Measurements from ENCODE around the gene LRCH1.

The LRCH1 gene

DNA sequence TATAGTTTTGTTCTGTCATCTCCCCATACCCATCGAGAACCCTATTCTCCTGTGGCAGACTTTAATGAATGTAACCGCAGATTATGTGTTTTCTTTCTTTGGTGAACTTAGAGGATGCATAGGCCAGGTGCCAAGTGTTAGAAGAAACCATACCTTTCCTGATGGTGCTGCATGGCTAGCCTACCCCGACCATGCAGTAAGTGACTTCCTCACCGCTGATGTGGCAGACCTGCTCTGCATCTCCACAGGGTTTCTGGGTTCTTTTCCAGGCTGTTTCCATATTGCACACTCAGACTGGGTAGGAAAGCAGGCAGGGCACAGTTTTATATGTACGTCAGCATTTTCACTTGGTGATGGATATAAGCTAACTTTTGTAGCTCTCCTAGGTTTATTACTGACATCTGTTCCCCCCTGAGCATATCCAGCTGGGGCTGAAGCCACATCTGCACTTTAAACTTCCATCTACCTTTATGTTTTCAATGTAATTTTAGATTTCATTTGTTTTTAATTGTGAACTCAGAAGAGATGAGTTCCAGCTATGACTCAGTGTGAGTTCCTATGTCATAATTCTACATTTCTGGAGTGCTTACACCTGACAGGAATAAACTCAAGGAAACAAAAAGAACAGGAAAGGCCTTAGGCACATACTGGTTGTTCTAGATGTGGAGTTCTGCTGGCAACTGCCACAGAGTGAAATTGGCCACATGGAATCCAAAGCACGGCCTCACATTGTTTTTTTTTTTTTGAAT is 42.3 kb downstream of the LRCH1 start:
- DNase-seq, result no peak

DNA sequence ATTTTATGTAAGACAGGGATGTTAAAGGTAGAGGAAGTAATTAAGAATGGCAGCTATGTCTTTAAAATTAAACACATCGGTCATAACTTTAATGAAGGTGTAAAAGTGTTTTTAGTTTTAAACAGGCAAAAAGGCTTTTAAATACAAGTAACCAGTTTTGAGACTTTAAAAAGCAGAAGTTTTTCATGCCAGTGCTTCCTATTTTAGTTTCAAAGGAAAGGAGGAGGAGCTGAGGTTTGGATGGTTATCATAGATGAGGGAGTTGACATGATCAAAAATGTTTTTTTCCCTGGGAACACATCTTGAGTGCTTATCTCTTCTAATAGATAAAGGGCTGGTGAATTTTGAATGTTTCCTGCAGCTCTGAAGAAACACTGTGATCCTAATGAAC is 42.9 kb downstream of the LRCH1 start:
- DNase-seq, result no peak

DNA sequence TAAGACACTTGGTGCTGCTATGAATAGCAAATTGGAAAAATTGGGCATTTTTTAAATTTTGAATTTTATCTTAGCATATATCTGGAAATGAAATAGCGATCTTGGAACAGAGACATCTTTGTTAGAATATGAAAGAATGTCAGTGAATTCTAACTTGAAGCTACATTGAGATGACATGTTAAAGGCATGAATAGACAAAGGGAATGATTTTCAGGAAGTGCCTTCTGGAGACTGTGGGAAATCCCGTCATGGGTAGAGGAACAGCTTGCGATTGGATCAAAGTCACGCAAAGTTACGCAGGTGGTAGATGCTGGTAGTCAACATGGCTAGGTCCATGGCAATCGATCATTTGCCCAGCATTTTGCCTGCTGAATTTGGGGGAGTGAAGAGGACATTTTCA is 43.5 kb downstream of the LRCH1 start:
- no peak for DNase-seq

DNA sequence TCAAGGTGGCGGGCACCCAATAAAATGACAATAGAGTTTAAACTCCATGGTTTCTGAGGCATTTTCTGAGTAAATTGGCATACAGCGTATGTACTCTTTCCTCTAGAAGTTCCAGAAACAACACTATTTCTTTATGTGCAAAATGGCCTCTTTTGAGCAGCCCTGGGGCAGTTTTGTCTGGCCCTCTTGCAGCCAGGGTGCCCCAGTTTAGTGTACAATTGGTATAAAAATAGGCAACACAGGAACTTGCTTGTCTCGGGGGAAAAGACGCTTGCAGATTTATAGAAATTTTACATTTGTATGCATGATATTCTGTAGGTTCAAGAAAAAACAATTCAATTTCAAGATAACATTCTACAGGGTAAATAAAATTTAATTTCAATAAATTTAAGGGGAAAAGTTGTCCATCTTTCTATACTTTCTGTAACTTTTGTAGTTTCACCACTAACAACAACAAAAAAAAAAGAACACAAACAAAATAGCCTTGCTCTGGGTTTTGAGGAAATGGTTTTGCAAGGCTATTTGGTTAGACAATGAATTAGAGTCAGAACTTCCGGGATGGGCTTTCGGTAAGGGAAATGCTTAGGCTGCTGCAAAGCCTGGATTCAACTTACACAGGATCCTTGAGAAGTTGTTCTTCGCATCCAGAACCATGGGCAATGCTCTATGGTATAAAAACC is 45.3 kb downstream of the LRCH1 start:
- no peak for DNase-seq

DNA sequence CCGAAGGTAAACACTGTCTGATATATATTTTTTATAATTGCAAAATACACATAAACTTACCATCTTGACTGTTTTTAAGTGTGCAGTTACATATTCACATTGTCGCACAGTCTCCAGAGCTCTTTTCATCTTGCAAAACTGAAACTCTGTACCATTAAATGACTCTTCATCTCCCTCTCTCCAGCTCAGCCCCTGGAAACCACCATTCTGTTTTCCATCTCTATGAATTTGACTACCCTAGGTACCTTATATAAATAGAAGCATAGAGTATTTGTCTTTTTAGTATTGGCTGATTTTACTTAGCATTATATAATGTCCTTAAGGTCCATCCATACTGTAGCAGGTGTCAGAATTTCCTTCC is 45.8 kb downstream of the LRCH1 start:
- DNase-seq, result no peak

DNA sequence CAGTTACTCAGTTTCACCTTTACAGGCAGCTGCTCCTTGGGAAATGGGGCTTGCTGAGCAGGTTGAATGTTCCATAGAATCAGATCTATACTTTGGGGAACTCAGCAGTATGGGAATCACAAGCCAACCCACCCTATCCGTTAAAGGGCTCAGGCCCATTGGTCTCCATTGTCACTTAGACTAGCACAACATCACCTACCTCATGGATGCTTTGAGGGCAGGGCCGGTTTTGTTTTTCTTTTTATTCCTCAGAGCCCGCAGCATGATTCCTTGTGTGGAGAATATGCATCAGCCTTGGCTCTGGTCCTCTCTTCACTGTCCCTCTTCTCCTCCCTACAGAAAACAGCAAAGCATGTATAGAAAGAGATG is 48.0 kb downstream of the LRCH1 start:
- DNase-seq, result no peak

DNA sequence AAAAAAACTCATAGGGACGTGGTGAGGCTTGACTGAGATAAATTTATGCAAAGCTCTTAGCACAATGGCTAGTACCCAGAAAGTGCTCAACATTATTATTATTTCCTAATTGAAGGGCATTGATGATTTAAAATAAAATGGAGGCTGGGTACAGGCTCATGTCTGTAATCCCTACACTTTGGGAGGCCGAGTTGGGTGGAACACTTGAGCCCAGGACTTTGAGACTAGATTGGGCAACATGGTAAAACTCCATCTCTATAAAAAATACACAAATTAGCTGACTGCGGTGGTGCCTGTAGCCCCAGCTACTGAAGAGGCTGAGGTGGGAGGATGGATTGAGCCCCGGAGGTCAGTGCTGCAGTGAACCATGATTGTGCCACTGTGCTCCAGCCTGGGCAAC is 49.6 kb downstream of the LRCH1 start:
- DNase-seq, result no peak

DNA sequence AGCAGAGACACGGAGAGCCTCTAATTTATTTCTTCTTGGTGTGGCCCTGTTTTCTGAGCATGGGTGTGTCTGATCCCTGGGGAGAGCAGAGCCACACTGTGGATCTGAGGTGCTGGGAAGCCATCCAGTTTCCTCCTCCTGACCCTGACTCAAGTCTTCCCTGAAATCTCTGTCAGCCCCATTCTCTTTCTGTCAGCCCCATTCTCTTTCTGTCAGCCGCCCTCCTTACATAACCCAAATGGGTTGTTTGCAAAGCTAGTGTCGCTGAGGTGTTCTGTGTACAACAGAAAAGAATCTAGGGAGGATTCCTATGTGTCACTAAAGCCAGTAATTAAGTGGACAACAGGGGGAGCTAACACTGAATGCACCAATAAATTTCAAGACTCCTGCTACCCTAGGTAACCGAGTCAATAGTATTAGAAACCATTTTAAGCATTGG is 50.2 kb downstream of the LRCH1 start:
- DNase-seq, result no peak

DNA sequence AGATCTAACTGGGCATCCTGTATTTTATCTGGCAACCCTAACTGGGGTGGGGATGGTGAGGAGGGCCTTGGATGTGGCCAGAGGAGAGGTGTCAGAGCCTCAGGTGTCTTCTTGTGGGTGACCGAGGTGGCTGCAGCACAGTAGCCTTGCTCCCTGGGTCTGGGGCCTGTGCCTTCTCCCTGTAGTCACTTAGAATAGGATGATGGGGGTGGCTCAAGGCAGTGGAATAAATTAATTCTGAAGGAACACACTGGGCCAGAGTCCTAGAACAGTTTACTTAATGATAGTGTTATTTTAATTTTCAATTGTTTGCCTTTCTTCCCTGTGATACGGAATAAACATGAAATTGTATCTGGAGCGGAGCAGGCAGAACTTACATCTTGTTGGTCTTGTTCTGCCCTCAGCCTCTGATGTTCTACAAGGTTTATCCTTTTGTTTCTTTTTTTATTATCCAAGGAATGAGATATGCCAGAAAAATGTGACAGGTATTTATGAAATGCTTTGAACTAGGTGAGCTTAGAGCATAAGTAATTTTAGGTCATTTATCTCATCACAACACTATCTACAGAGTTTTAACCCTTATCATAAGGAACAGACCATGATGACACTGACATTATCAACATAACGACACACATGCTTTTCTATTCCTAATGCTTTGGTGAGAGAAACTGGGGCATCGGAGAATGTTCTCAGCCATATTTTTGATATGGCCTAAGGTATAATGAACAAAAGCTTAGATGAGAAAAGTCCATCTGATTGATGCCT is 51.4 kb downstream of the LRCH1 start:
- DNase-seq, result no peak

DNA sequence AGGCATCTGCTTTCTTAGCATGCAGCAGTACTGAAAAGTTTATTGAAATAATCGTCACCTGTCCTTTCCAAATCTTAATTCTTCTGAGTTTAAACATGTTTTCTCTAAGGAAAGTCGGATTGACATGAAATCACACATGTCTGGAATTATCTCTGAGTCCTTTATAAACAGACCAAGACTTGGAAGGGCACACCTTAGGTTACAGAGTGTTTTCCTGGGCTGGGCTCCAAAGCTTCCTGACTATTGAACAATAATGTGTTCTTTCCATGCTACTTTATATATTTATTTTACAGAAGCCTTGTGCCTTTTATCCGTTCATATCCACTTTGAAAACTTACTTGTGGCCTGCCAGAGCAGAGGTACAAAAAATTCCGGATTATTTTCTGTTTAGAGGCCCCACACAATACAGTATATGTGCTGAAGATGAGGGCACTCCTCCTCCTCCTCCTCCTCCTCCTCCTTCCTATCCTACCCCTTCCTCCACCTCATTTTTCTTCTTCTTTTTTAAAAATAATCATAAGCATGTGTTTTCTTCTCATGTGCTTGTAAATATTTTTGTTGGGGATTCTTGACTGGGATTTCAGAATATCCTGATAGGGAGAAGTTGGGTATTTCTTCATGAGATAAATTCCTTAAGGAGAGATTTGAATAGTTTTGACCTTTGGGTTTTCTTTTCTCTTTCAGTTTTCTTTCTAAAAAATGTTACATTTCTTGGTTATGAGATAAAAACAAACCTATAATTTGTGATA is 52.3 kb downstream of the LRCH1 start:
- no peak for DNase-seq

DNA sequence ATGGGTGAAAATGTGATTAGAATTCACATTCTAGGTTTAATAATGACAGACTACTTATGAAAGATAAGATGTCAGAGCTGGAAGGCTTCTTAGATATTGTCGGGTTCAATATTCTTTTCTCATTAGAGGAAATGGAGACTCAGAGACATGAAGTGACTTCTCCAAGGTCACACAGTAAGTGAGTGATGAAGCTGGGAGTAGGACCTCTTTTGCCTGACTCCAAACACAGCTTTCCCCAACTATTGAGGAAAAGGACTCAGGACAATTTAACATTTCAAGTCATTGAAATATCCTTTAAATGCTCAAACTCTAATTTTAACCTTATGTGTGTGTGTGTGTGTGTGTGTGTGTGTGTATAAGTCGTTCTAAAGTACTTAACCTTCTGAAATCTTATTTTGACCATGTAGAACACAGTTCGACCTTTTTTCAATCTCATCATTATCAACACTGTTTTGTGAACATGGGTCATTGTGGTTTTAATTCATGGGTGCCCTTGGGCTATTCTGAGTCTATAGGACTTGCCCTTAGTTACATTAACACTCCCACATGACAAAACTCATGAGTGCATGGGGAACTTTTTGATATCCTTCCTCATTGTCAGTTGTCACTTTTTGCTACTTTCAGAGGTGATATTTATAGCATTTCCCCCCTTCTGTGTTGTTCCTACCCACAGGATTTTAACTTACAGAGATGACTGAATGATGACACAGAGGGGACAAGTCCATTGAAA is 53.0 kb downstream of the LRCH1 start:
- DNase-seq, result no peak

DNA sequence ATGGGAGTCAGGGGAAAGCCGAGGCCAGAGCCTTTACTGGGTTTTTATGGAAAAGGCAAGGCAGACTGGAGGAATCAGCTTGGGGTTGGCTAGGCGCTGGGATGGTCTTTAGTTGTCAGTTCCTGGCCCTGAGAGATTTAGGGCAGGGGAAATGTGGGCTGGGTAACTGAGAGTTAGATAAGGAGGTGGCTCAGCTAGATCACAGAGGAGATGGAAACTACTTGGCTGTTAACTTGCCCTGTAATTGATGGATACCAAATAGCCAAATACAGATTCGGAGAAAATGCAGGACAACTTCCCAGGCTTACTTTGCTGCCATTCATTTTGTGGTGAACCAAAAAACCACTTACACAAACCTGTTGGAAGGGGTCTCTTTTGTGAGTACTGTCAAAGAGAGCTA is 54.0 kb downstream of the LRCH1 start:
- DNase-seq, result no peak

DNA sequence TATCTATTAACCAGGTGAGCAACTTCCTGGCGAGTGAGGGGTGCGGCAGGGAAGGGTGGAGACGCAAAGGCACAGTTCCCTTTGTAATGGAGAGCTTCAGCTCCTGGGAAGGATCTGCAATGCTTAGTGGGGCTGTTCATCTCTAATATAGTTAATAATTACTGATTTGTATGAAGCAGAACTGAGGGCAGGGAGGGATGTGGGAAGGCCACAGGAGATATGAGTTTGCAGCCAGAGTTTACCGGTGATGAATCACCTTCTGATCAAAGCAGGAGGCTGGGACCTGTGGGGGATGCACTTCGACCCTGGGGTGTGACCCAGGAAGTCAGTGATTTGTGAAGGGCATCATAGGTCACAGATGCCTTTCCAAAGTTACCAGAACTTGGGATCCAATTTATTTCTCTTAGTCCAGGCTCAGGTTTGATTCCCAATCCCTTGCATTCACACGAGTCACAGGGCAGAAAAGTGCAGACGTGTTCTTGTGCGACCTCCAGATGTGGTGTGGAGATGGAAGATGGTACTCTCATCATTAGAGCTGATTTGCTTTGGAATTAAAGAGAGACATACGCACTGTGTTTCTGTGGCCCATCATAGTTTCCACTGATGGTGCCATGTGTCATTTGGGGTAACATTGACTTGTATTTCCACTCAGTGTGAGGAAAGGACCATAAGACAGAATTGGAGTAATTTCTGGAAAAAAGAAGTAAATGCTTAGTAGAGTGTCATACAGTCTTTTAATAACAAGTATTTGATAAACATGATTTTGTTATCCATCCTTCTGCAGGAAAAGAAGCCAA is 55.0 kb downstream of the LRCH1 start:
- no peak for DNase-seq

DNA sequence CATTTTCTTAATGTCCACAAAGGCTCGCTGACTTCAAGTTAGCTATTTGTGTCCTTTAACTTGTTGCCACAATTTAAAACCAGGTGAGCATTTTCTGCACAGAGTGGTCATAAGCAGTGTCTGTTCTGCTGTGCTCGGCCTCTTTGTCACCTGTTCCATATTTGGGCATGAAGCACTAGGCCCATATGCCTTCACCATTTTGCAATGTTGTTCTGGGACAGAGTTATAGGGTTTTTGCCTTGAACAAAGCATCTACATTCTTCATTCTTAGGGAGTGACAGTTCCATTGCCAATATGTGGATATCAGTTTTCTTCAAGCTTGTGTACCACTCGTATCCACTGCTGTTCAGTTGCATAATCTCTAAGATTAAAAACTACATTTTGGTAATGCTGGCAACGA is 56.1 kb downstream of the LRCH1 start:
- no peak for DNase-seq

DNA sequence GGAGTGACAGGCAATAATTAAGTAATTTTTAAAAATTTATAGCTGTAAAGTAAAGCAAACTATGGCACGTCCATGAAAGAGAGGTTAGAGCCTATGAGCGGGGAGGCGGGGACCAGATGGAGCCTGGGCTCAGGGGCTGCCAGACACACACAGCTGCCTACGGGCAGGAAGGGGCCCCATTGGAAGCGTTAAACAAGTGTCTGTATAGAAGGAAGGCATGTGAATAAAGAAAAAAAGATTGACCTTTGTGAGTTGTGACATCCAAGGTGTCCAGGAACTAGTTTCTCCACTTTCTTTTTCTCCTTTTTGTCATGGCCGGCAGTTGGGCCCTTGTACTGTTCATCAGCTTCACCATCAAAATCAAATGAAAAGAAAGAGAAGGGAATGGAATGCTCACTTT is 56.8 kb downstream of the LRCH1 start:
- no peak for DNase-seq

DNA sequence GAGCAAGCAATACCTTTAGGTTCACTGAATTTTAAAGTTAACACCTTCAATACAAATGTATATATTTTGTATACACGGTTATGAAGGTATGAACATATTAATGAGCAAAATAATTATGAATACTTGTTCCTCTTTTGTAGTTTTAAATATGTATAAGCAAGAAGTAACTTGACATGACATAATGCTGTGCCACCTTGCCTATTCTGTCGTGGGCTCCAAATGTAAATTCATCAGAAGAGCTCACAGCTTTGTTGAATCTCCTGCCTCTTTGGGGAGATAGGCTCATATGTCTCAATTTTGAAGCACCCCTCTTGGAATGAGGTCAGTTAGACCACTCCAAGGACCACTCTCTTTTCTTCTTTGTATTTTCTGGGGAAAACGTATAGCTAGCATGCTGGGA is 59.3 kb downstream of the LRCH1 start:
- no peak for DNase-seq

DNA sequence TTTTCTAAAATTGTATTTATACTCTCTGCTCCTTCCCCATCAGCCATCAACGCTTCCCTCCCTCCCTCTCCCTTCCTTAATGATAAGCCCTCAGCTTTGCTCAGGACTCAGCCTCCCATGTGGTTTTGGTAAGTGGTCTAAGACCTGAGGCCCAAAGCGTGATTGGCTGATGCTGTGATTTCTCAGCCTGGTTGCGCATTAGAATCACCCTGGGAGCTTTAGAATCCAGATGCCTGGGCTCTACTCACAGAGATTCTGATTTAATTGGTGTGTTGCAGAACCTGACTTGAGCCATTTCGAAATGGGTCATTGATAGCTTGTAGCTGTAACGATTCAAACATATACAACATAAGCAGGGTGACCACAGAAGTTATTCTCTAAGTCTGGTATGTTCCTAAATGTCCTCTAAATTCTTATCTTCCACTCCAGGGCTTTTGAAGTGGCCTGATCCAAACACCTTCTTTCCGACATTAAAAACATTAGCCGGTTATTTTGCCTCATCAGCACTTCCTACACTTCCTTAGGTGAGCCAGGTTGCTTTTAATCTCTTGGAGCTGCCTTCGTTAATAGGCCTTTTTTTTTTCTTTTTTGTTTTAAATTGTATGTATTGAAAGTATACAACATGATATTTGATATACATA is 60.6 kb downstream of the LRCH1 start:
- DNase-seq, result no peak

DNA sequence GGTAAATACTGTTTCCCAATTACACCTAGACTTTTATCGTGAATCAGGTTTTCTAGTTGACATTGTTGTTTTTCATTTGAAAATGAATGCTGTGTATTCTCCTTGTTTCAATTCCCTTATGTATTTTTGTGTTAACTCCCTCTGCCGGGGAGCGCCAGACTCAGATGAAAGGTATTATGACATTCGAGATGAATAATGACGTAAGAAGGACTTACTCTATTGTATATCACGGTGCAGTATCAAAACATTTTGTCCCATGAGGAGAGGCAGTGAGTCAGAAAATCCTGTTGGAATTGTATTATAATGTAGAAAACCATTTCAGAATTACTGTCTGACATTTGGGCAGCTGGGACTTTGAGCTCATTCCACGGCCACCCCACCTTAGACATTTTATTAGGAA is 61.6 kb downstream of the LRCH1 start:
- DNase-seq, result no peak

DNA sequence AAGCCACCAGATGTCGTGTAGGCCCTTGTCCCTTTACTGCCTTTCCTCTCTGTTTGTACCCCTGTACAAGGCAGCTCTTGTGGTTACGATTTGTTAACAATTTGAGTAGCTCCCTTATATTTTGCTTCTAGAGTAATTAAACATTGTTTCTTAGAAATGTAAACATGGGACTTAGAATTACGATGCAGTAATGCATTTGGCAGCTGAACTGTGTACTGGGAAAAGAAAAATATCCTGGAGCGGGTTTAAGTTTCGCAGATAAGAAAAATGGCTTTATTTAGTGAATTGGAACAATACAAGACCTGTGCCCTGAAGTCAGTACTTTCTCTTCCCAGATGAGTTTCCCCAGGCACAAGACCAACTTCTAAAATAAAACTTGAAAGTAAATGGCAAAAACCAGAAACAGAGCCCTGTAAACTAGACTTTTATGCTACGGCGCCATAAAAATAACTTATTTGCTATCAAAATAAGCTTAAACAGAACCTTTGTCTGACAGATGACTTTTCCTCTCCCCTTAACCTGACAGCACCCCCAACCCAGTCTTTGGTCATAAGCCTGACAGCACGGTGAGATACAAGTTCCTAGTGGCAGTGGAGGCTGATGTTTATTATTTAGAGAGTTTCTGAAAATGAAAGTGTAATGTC is 63.0 kb downstream of the LRCH1 start:
- DNase-seq, result no peak

DNA sequence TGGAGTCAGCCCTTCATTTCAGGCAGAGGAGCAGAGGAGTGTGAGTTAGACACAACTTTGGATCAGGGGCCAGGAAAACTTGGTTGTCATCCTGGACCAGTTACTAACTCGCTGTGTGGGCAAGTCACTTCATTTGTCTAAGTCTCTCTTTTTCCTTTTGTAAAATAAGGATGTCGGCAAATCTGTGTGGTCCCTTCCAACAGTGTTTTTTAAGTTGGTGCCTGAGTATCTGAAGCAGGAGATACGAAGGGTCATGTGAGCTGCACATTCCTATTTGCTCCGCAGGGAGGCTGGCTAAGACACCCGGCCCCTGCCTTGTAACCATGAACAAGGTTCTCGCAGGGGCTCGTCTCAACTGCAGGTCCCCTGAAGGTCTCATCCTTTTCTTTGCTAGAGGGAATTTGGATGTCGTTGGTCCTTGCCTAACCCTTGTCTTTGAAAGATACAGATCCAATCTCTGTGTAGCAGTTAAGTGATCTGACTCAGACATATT is 64.3 kb downstream of the LRCH1 start:
- DNase-seq, result no peak

DNA sequence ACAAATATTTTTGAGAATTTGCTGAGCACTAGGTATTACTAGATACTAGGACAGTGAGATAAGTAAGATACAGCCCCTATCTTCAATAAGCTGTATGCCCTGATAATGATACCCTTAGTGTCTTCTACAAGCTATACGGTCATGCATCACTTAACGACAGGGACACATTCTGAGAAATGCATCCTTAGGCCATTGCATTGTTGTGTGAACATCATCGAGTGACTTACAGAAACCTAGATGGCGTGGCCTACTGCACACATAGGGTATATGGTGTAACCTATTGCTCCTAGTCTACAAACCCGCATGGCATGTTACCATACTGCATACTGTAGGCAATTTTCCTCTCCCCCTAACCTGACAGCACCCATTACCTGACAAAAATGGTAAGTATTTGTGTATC is 64.9 kb downstream of the LRCH1 start:
- DNase-seq, result no peak

All from NCI-H526 treated with DMSO at 0.1 percent for 48 hours (cell line).